Ovary (tissue), 9 donors: ENCODE results near the gene AK9. TPM values are rescaled to one million over a fixed set of nuclear protein-coding genes. Genes with fewer than 3 reads are reported as not detected.

Source experiments
- DNase-seq, 5 donors: peaks; one replicate each; pipeline ENCODE4 v3.0.0-alpha.2; 2019 to 2020
- H3K27ac ChIP-seq, 2 donors: fragments of 200-600 bp; one replicate each; pipeline versions ENCODE4 v1.5.1 to v1.8.0; 2019 to 2022
- H3K27me3 ChIP-seq: fragments of 200-600 bp; one replicate; pipeline ENCODE4 v1.8.0; 2022
- H3K36me3 ChIP-seq: fragments of 200-600 bp; sonication (generic); one replicate; pipeline ENCODE4 v1.5.1; 2019
- H3K4me1 ChIP-seq: one replicate; pipeline ENCODE4 v1.8.1; 2013; ENCODE audit warnings: mild to moderate bottlenecking, moderate library complexity; ENCODE audit not compliant: insufficient read depth
- H3K4me3 ChIP-seq: fragments of 200-600 bp; sonication (generic); one replicate; pipeline ENCODE4 v1.5.1; 2017
- H3K9me3 ChIP-seq, 2 donors: fragments of 200-600 bp in 1 of 2; sonication (generic) in 1 of 2; one replicate each; pipeline versions ENCODE4 v1.5.1 to v1.8.1; 2013 to 2019; ENCODE audit warnings: mild to moderate bottlenecking in 1 of 2, moderate library complexity in 1 of 2
- EP300 ChIP-seq: sonication (generic); formaldehyde crosslinking; IDR thresholded peaks from one replicate; pipeline ENCODE4 v1.6.1; 2017; ENCODE audit warnings: antibody characterized with exemption
- POLR2A ChIP-seq: fragments of 450-650 bp; IDR thresholded peaks from one replicate; pipeline ENCODE4 v1.6.1; 2017; ENCODE audit warnings: antibody characterized with exemption, mild to moderate bottlenecking, moderate library complexity
- WGBS, 3 donors: extraction: QIAGEN DNeasy Blood & Tissue Kit in 1 of 3; methylation state at CpG; one replicate each; pipeline versions ENCODE4 v1.1.5 to v1.1.7; 2013 to 2017; 5-methylcytosine and 5-hydroxymethylcytosine counted together
- intact Hi-C, 4 donors: fragments of 100-400 bp; cut with DNase I; formaldehyde crosslinking; loops; one replicate each; pipeline versions ENCODE4 v1.11.0 to v1.15.1; 2022 to 2023
- polyA plus RNA-seq, 2 donors: library from polyadenylated mRNA; stranded (reverse); fragments of 200-250 nt in 1 of 2; fragments of 350-450 nt in 1 of 2; fragmentation: Illumina TruSeq in 1 of 2; extraction: RNeasy Lipid Tissue Mini Kit (QIAGEN cat#74804) in 1 of 2; gene quantifications; one replicate each; pipeline ENCODE4 v1.2.3, GENCODE V29; 2013 to 2014
- total RNA-seq, 7 donors: library from RNA; depleted of rRNA in 2 of 7; stranded (reverse); fragments of >200 nt in 2 of 7; fragmentation: NEBNext Ultra II Directional in 3 of 7; extraction: Animal tissue kit (Norgen Biotek cat#: 25700) in 3 of 7; gene quantifications; one replicate each; pipeline versions ENCODE4 v1.1.0 to v1.2.4, GENCODE V29; 2016 to 2023
- TF ChIP-seq, protein P1 (sequence below), 3 donors: fragments of 450-650 bp in 2 of 3; fragments of 200-600 bp in 1 of 3; IDR thresholded peaks; one replicate each; pipeline versions ENCODE4 v1.5.1 to v1.8.0; 2016 to 2022; ENCODE audit warnings: antibody characterized with exemption in 3 of 3, mild to moderate bottlenecking in 1 of 3
- donor health status: DM: no; HTN: no; CAD: no; lungs with moderate emphysema.
- donor health status: DM: no; HTN: no; CAD: no.
- donor health status: Bipolar disorder and iron deficiency.
- donor health status: DM: yes; HTN: yes; CAD: no.
- donor health status: DM: no; HTN: no; CAD: no.
- donor health status: DM: yes; HTN: yes; CAD: no.

AK9 gene
- total and polyA plus RNA-seq, 9 donors, result 2.9 to 17.5 (median 9.2) TPM

DNA sequence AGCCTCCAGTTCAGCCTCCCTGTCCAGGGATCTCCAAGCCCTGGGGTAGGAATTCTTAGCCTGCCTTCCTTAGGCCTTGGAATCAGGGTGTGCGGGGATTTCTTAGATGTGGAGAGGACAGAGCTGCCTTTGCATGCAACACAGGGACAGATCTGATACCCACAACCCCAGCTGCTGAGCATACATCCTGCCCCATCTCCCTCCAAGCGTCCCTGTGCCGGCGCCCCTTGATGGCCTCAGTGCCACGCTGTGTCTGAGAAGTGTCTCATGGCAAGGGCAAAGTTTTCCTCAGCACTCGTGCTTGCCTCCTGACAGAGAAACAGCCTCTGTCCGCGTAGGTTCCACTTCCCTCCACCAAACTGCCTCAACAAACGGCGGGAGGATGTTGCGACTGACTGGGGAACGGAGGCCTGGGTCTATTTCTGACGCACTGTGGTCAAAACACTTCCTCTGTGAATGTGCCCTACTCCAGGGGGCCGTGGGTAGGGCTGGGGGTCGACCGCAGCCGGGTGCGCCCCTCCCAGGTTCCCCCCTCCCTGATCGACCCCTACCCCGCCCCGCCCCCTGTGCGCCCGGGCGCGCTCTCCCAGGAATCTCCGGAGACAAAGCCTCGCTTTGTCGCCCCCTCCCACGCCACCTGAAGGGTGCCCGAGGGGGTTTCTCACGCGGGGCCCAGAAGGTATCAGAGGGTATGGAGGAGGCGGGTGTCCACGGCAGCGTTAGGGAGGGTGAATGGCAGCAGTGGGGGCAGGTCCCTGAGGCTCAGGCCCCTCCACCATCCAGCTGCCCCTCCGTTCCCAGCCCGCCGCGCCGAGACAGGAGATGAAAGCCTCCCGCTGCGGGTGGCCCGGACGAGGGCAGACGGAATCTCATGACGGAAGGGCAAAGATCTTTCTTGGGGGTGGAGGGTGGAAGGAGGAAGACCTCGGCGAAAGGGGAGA is 236.2 kb downstream of the AK9 start:
- intact Hi-C loops, result no loop called here
- 11 to 14% (median 13%) methylated on average over 29 to 48 of the region's 48 CpGs for WGBS, 3 donors
- no peaks in the 10 kb centered on the region for H3K9me3 ChIP-seq

DNA sequence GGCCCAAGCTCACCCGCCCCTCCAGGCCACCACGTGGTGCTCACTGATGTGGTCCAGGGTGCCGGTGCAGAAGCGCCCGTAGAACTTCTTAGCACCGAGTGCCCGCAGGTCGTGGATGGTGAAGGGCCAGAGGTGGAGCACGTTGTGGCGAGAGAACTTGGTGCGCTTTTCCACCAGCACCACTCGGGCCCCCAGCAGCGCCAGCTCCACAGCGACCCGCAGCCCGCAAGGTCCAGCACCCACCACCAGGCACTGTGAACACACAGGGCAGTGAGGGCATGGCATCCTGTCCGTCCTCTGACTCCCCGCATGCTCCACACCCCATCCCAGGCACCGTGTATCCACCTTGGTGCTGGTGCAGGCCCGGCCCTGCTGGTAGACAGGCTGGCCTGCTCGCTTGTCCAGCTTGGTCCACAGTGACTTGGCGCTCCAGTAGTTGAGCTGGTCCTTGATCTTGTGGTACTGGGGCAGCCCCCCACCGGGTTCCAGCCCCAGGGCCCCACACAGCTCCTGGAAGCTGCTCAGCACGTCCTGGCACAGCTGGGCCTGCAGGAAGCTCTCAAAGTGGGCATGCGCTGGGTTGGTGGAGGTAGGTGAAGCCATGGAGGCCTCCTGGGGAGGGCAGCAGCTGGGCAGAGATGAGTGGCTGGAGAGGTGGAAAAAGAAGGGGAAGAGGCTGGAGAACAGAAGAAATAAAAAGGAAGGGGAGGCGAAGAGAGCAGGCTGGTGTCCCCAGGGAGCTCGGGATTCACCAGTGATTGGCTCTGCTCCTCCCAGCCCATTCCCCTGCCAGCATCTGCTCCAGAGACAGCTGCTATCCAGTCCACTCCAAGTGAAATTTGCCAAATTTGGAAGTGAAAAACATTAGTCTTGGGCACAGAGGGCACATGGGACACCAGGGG is 237.2 kb downstream of the AK9 start:
- no peaks in the 10 kb centered on the region for H3K27me3 ChIP-seq
- H3K36me3 ChIP-seq, result no peaks in the 10 kb centered on the region
- intact Hi-C loops, result no loop called here
- no peak for TF ChIP-seq POLR2A
- TF ChIP-seq, protein P1, sequence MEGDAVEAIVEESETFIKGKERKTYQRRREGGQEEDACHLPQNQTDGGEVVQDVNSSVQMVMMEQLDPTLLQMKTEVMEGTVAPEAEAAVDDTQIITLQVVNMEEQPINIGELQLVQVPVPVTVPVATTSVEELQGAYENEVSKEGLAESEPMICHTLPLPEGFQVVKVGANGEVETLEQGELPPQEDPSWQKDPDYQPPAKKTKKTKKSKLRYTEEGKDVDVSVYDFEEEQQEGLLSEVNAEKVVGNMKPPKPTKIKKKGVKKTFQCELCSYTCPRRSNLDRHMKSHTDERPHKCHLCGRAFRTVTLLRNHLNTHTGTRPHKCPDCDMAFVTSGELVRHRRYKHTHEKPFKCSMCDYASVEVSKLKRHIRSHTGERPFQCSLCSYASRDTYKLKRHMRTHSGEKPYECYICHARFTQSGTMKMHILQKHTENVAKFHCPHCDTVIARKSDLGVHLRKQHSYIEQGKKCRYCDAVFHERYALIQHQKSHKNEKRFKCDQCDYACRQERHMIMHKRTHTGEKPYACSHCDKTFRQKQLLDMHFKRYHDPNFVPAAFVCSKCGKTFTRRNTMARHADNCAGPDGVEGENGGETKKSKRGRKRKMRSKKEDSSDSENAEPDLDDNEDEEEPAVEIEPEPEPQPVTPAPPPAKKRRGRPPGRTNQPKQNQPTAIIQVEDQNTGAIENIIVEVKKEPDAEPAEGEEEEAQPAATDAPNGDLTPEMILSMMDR (IDR thresholded peaks at IDR 0.05), result no peak
- no peak for TF ChIP-seq EP300
- DNase-seq, result peak in 2 of 5 donors; percentile 51 to 67
- H3K27ac ChIP-seq, result no peak overlapping the region
- peaks cover 3% of the 10 kb centered on the region for H3K4me1 ChIP-seq
- H3K9me3 ChIP-seq, result no peaks in the 10 kb centered on the region
- 87 to 92% (median 87%) methylated on average over 27 of the region's 27 CpGs for WGBS, 3 donors
- H3K4me3 ChIP-seq, result no peak overlapping the region

More for the DNA sequence above, 236.2 kb downstream of the AK9 start:
- Histone ChIP-seq H3K36me3 (no peaks in the 10 kb centered on the region), H3K4me3 (peak overlapping the region; percentile 81), H3K27ac (peak overlapping the region in 1 of 2 donors; percentile 42), H3K4me1 (peaks cover 3% of the 10 kb centered on the region), H3K27me3 (no peaks in the 10 kb centered on the region)
- peak in 2 of 5 donors; percentile 39 to 44 for DNase-seq
- no peak for TF ChIP-seq POLR2A
- TF ChIP-seq, protein P1 (IDR thresholded peaks at IDR 0.05), result no peak
- no peak for TF ChIP-seq EP300

DNA sequence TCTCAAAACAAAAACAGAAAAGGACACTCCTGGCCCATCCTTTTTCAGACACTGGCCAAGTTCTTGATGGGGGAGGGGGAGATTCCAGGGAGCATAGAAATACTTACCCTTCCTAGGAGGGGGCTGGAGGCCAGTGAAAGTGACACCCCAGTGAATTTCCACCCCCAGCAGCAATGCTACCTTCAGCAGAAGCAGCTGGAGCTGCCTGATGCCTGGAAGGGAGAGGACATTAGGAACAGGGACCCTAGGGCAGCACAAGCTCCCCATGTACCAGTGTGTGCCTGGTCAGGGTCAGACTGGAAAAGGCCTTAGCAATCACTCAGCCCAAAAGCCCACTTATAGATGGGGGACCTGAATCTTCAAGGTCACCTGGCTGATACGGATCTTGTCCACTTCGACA is 237.8 kb downstream of the AK9 start:
- Histone ChIP-seq H3K4me1 (peaks cover 3% of the 10 kb centered on the region), H3K27ac (no peak overlapping the region), H3K27me3 (no peaks in the 10 kb centered on the region), H3K36me3 (no peaks in the 10 kb centered on the region), H3K4me3 (no peak overlapping the region), H3K9me3 (no peaks in the 10 kb centered on the region)
- intact Hi-C loops, result no loop called here
- DNase-seq, result no peak
- TF ChIP-seq, protein P1 (IDR thresholded peaks at IDR 0.05), result no peak
- TF ChIP-seq EP300 (no peak), POLR2A (no peak)
- WGBS, 3 donors, result 77 to 82% (median 80%) methylated on average over 2 of the region's 2 CpGs

DNA sequence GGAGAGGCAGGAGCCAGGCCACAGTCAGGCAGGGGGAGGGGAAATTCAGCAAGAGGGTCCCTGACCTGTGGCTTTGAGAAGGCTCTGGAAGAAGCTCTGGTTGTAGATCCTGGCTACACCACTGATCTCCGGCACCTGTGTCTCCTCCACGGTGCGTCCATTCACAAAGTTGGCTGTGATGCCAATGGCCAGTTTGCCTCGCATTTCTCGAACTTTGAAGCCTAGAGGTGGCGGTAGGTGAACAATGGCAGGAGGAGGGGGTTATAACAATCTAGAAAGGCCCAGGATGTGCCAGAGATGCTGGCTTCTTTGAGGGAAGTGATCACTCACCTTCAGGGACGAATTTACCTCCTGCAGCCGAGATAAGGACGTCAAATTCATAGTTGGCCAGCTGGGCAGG is 238.8 kb downstream of the AK9 start:
- TF ChIP-seq, protein P1 (IDR thresholded peaks at IDR 0.05), result no peak
- TF ChIP-seq EP300, result no peak
- TF ChIP-seq POLR2A, result no peak
- H3K4me1 ChIP-seq, result peaks cover 3% of the 10 kb centered on the region
- no peaks in the 10 kb centered on the region for H3K9me3 ChIP-seq
- DNase-seq, result no peak
- H3K27ac ChIP-seq, result no peak overlapping the region
- no peaks in the 10 kb centered on the region for H3K36me3 ChIP-seq
- intact Hi-C loops, result no loop called here
- H3K27me3 ChIP-seq, result no peaks in the 10 kb centered on the region
- WGBS, 3 donors, result 89 to 91% (median 89%) methylated on average over 9 of the region's 9 CpGs
- H3K4me3 ChIP-seq, result no peak overlapping the region
